HEK293T (cell line): ENCODE measurements around the gene VTI1A.

Source experiments
- BHLHE40 ChIP-seq: fragments of 450-650 bp; IDR thresholded peaks from 2 replicates; pipeline ENCODE4 v1.6.1; 2016; ENCODE audit warnings: mild to moderate bottlenecking, moderate library complexity, borderline replicate concordance
- CTBP1 ChIP-seq: fragments of 450-650 bp; IDR thresholded peaks from 2 replicates; pipeline ENCODE4 v1.6.1; 2016; ENCODE audit warnings: borderline replicate concordance
- FOXA1 ChIP-seq: fragments of 450-650 bp; IDR thresholded peaks from 2 replicates; pipeline ENCODE4 v1.6.1; 2016; ENCODE audit warnings: mild to moderate bottlenecking
- FOXK2 ChIP-seq: fragments of 450-650 bp; IDR thresholded peaks from 2 replicates; pipeline ENCODE4 v1.6.1; 2016; ENCODE audit warnings: mild to moderate bottlenecking
- FOXM1 ChIP-seq: fragments of 450-650 bp; IDR thresholded peaks from 2 replicates; pipeline ENCODE4 v1.6.1; 2017; ENCODE audit warnings: mild to moderate bottlenecking, borderline replicate concordance
- HDGF ChIP-seq: fragments of 450-650 bp; IDR thresholded peaks from 2 replicates; pipeline ENCODE4 v1.6.1; 2017; ENCODE audit warnings: antibody characterized with exemption, borderline replicate concordance
- L3MBTL2 ChIP-seq: fragments of 450-650 bp; conservative IDR thresholded peaks from 2 replicates; pipeline ENCODE4 v1.6.1; 2016; ENCODE audit warnings: mild to moderate bottlenecking
- SP1 ChIP-seq: fragments of 450-650 bp; IDR thresholded peaks from 2 replicates; pipeline ENCODE4 v1.6.1; 2017
- SUZ12 ChIP-seq: fragments of 450-650 bp; IDR thresholded peaks from 2 replicates; pipeline ENCODE4 v1.6.1; 2016; ENCODE audit warnings: mild to moderate bottlenecking
- TF ChIP-seq, protein P1 (sequence below): fragments of 450-650 bp; IDR thresholded peaks from 2 replicates; pipeline ENCODE4 v1.6.1; 2016

DNA sequence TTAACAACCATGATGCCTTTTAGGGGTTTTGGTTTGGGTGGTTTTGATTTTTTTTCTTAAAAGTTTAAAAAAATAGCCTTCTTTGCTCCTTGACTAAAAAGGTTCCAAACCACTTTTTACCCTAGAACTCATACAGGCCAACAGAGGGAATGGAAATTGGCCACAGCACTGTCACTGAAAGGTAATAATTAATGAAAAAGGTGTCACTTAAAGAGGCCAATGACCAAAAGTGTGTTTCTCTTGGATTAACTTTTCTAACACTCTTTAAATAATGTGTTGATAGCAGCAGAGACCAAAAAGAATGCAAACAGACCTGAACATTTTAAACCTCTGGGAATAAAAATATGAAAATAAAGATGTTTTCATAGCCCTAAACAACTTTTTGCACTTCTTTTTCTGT, 282.0 kb downstream of the VTI1A start:
- TF ChIP-seq FOXA1: no peak
- TF ChIP-seq, protein P1, sequence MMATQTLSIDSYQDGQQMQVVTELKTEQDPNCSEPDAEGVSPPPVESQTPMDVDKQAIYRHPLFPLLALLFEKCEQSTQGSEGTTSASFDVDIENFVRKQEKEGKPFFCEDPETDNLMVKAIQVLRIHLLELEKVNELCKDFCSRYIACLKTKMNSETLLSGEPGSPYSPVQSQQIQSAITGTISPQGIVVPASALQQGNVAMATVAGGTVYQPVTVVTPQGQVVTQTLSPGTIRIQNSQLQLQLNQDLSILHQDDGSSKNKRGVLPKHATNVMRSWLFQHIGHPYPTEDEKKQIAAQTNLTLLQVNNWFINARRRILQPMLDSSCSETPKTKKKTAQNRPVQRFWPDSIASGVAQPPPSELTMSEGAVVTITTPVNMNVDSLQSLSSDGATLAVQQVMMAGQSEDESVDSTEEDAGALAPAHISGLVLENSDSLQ: no peak
- TF ChIP-seq SP1: no peak
- no peak for TF ChIP-seq FOXM1
- no peak for TF ChIP-seq SUZ12
- no peak for TF ChIP-seq CTBP1
- TF ChIP-seq BHLHE40: no peak
- TF ChIP-seq FOXK2: no peak
- TF ChIP-seq HDGF: no peak
- no peak for TF ChIP-seq L3MBTL2
